Cardiac fibroblast (primary cell): ENCODE measurements around the gene SIGMAR1.

Source experiments
- DNase-seq, 2 donors: peaks; one replicate each; pipeline versions ENCODE4 v3.0.0 to v3.0.0-alpha.2; 2010; ENCODE audit warnings: low read depth in 2 of 2
- H3K4me3 ChIP-seq, 2 donors: replicated peaks in 1 of 2; 1 replicate in 1 of 2; 2 replicates in 1 of 2; pipeline ENCODE4 v1.5.1; 2011; ENCODE audit warnings: low read depth in 2 of 2, low read length in 2 of 2, mild to moderate bottlenecking in 2 of 2, moderate library complexity in 1 of 2
- TF ChIP-seq, protein P1 (sequence below): IDR thresholded peaks from one replicate; pipeline ENCODE4 v1.5.1; 2011; ENCODE audit warnings: low read depth, mild to moderate bottlenecking, low read length, inconsistent platforms

SIGMAR1 gene

GRCh38 chr9:34625186-34625486 is 12.5 kb downstream of the SIGMAR1 start:
- TF ChIP-seq, protein P1, sequence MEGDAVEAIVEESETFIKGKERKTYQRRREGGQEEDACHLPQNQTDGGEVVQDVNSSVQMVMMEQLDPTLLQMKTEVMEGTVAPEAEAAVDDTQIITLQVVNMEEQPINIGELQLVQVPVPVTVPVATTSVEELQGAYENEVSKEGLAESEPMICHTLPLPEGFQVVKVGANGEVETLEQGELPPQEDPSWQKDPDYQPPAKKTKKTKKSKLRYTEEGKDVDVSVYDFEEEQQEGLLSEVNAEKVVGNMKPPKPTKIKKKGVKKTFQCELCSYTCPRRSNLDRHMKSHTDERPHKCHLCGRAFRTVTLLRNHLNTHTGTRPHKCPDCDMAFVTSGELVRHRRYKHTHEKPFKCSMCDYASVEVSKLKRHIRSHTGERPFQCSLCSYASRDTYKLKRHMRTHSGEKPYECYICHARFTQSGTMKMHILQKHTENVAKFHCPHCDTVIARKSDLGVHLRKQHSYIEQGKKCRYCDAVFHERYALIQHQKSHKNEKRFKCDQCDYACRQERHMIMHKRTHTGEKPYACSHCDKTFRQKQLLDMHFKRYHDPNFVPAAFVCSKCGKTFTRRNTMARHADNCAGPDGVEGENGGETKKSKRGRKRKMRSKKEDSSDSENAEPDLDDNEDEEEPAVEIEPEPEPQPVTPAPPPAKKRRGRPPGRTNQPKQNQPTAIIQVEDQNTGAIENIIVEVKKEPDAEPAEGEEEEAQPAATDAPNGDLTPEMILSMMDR = no peak
- H3K4me3 ChIP-seq = no peak overlapping the region
- no peak for DNase-seq

- DNase-seq = no peak
- TF ChIP-seq, protein P1 = no peak
- H3K4me3 ChIP-seq = no peak overlapping the region
Measured at GRCh38 chr9:34624475-34625185, 13.0 kb downstream of the SIGMAR1 start.

DNA sequence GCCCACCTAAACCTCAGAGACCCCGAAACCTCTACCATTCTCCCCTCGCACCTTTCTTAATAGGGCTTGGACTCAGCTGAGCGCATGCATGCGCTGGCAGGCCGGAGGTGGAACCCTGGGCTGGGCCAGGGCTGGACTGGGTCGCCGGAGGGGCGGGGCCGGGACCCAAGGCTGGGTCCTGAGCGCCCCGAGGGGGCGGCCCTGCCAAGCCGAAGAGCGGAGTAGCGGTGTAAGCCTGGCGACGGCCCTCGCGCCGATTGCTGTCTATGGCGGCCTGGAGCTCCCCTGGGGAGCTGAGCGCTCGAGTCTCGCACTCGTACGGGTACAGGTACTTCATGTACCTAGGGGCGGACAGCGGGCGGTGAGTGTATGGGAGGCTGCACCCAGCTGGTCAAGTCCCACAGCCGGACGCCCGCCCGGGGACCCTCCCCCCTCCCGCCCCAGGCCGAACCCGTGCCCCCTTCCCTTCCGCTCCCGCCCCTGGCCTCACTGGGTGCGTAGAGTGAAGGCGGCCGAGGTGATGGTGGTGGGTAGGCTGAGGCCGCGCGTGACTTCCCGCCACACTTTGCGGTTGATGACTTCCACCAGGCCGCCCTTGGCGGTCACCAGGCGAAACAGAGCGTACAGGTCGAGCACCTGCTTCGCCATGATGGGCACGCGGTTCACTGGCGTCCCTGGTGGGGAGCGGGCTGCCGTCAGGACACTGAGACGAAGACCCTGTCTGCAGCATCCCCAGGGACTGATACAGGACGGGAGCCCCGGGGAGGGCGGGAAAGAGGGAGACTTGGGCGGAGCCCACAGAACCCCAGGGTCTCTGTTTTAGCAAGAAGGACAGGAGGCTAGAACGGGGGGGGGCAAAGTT is 14.0 kb downstream of the SIGMAR1 start:
- TF ChIP-seq, protein P1 = no peak
- H3K4me3 ChIP-seq = no peak overlapping the region
- no peak for DNase-seq

DNA sequence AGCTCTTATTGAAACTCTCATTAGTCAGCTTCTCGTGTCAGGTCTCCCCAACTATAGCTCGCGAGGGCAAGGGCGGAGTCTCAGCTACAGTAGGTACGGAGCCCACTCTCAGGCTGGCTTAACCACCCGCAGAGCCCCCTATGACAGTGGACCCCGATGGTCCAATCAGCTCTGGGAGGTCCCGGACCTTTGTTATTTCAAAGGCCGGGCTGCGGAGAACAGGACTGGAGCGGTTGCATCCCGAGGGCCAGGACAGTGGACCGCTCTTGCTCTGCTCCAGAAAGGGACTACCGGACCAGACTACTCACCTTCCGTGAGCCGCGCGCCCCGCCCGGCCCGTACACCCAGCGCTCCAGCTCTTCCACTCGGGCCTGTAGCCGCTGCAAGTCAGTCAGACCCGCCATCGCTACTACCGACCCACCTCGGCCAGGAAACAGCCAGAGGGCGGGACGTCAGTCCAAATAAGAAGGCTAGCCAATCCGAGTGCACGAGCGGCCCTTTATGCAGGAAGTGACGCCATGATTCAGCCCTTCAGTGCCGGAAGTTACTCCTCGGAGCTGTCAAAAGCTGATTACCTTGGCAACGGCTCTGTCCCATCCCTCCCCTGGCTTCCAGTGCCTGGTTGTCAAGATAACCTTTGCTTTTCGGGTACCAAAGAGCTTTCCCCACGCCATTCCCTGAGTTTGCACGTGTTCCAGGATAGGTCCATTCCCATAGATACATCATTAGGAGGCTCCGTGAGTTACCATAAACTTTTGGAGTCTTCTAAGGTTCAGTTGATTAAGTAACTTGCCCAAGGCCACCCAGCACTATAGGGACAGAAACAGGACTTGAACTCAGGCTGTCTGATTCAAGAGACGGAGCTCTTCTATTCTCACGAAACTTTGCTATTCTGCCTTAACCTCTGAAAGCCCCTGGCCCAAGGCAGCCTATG is 17.3 kb downstream of the SIGMAR1 start, which contains the start of gene DCTN3:
TSS of gene DCTN3 (minus strand) at position 435 of the 934 bp plus-strand sequence. CDS start at position 404, 31 bp downstream.
- H3K4me3 ChIP-seq = peak within 1 kb of the TSS; percentile 90 to 92
- TF ChIP-seq, protein P1 = no peak
- DNase-seq = peak; percentile 96 to 97

DNA sequence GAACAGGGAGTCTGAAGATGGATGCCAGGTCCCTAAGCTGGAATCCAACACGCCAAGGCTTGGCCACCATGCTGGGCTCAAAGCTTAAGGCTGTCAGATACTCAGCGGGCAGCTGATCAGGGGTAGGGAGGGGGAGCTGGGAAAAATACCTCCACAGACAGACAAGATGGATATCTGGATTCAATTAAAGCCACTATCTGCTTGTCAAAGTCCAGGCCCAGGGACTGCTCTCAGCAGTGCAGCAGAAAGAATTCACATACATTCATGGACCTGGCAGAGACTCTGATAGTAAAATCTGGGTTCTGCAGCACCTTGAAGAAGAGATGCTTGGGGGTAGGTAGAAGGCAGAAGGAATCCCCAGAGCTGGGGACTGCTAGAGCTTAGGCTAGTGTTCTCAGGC is 22.5 kb downstream of the SIGMAR1 start:
- TF ChIP-seq, protein P1 = no peak
- DNase-seq = no peak

DNA sequence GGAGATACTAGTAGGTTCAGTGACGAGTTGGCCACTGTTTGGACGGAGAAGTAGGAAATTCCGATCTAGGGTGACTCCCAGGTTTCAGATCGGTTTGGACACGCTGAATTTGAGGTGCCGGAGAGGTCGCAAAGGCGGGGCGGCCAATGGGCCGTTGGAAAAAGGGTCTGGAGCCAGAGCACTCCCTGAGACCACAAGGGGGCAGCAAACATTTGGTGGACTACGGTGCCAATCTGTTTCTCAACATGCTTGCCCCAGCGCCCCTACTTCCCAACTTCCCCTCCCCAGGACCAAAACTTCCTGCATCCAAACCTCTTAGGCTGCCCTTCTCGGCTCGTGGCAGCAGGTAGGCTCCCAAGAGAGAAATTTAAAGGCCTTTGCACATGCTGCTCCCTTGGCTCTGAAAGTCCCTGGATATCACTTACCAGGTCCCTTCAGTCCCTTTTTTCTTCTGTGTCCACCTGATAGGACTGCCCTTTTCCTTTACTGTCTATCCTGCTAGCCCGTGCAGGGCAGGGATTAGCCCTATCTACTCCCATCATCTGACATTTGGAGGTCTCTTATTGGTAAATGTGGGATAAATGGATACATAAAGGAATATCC is 24.7 kb downstream of the SIGMAR1 start:
- TF ChIP-seq, protein P1 = peak; percentile 92
- peak overlapping the region; percentile 53 to 81 for H3K4me3 ChIP-seq
- DNase-seq = peak; percentile 79

More for the DNA sequence above, 22.5 kb downstream of the SIGMAR1 start:
- H3K4me3 ChIP-seq = no peak overlapping the region
